HepG2 (cell line): ENCODE results near the gene KIF22. TPM values are rescaled to one million over a fixed set of nuclear protein-coding genes. Genes with fewer than 3 reads are reported as not detected.

Source experiments
- ARNT2 ChIP-seq: sonication (generic); formaldehyde crosslinking; IDR thresholded peaks from 2 replicates; pipeline ENCODE4 v1.8.0; 2022; ENCODE audit warnings: mild to moderate bottlenecking, low read depth, missing genetic modification reagents, moderate library complexity
- BRCA1 ChIP-seq: sonication (generic); formaldehyde crosslinking; IDR thresholded peaks from 2 replicates; pipeline ENCODE4 v1.4.0; 2020; ENCODE audit warnings: missing genetic modification reagents
- HNF4A ChIP-seq: sonication (generic); formaldehyde crosslinking; IDR thresholded peaks from 2 replicates; pipeline ENCODE4 v1.4.0; 2020; ENCODE audit warnings: missing genetic modification reagents
- ISL2 ChIP-seq: sonication (generic); formaldehyde crosslinking; IDR thresholded peaks from 2 replicates; pipeline ENCODE4 v1.5.0; 2020; ENCODE audit warnings: missing genetic modification reagents
- POGZ ChIP-seq: sonication (generic); formaldehyde crosslinking; IDR thresholded peaks from 2 replicates; pipeline ENCODE4 v1.4.0; 2020; ENCODE audit warnings: mild to moderate bottlenecking, missing genetic modification reagents
- POLR2A ChIP-seq, 2 experiments: IDR thresholded peaks; 2 replicates each; pipeline ENCODE4 v1.6.1; 2011; ENCODE audit warnings: low read depth in 2 of 2, low read length in 2 of 2, mild to moderate bottlenecking in 1 of 2, moderate library complexity in 1 of 2; ENCODE audit not compliant: insufficient read depth in 1 of 2
- POLR2AphosphoS5 ChIP-seq: IDR thresholded peaks from 2 replicates; pipeline ENCODE4 v1.6.1; 2012; ENCODE audit warnings: low read depth, low read length
- SRSF1 ChIP-seq: fragments of 200-400 bp; formaldehyde crosslinking; optimal IDR thresholded peaks from 2 replicates; pipeline ENCODE3; 2017; ENCODE audit warnings: mild to moderate bottlenecking, low read depth, low read length, moderate library complexity
- SRSF4 ChIP-seq: fragments of 200-400 bp; formaldehyde crosslinking; IDR thresholded peaks from one replicate; pipeline ENCODE4 v1.6.1; 2018; ENCODE audit warnings: mild to moderate bottlenecking, low read depth, low read length, moderate library complexity; ENCODE audit not compliant: poor library complexity, severe bottlenecking
- STAT5B ChIP-seq: sonication (generic); formaldehyde crosslinking; IDR thresholded peaks from 2 replicates; pipeline ENCODE4 v1.4.0; 2020; ENCODE audit warnings: missing genetic modification reagents
- TAF15 ChIP-seq: fragments of 200-400 bp; formaldehyde crosslinking; IDR thresholded peaks from one replicate; pipeline ENCODE4 v1.6.1; 2018; ENCODE audit warnings: mild to moderate bottlenecking, low read depth, low read length; ENCODE audit not compliant: poor library complexity, severe bottlenecking
- TBX2 ChIP-seq: sonication (generic); formaldehyde crosslinking; IDR thresholded peaks from 2 replicates; pipeline ENCODE4 v1.5.0; 2020; ENCODE audit warnings: missing genetic modification reagents, mild to moderate bottlenecking, borderline replicate concordance
- ZBTB34 ChIP-seq: sonication (generic); formaldehyde crosslinking; IDR thresholded peaks from 2 replicates; pipeline ENCODE4 v1.8.0; 2022; ENCODE audit warnings: mild to moderate bottlenecking, missing genetic modification reagents
- ZFY ChIP-seq: sonication (generic); formaldehyde crosslinking; IDR thresholded peaks from 2 replicates; pipeline ENCODE4 v1.4.0; 2020; ENCODE audit warnings: missing genetic modification reagents
- ZIK1 ChIP-seq: sonication (generic); formaldehyde crosslinking; IDR thresholded peaks from 2 replicates; pipeline ENCODE4 v1.5.0; 2020; ENCODE audit warnings: mild to moderate bottlenecking, low read depth, missing genetic modification reagents, borderline replicate concordance
- ZNF207 ChIP-seq: fragments of 450-650 bp; IDR thresholded peaks from 2 replicates; pipeline ENCODE4 v1.6.1; 2016; ENCODE audit warnings: antibody characterized with exemption, borderline replicate concordance
- ZNF33A ChIP-seq: sonication (generic); formaldehyde crosslinking; IDR thresholded peaks from 2 replicates; pipeline ENCODE4 v1.5.1; 2020; ENCODE audit warnings: missing genetic modification reagents, mild to moderate bottlenecking, moderate library complexity, borderline replicate concordance
- ZNF562 ChIP-seq: sonication (generic); formaldehyde crosslinking; IDR thresholded peaks from 2 replicates; pipeline ENCODE4 v1.8.0; 2022; ENCODE audit warnings: missing genetic modification reagents, borderline replicate concordance
- ZNF660 ChIP-seq: sonication (generic); formaldehyde crosslinking; IDR thresholded peaks from 2 replicates; pipeline ENCODE4 v1.5.1; 2020; ENCODE audit warnings: mild to moderate bottlenecking, low read depth, missing genetic modification reagents, borderline replicate concordance
- ZNF674 ChIP-seq: sonication (generic); formaldehyde crosslinking; IDR thresholded peaks from 2 replicates; pipeline ENCODE4 v1.5.0; 2020; ENCODE audit warnings: low read depth, mild to moderate bottlenecking, missing genetic modification reagents
- ZNF788 ChIP-seq: sonication (generic); formaldehyde crosslinking; IDR thresholded peaks from 2 replicates; pipeline ENCODE4 v1.5.0; 2020; ENCODE audit warnings: mild to moderate bottlenecking, missing genetic modification reagents, borderline replicate concordance
- ZSCAN25 ChIP-seq: sonication (generic); formaldehyde crosslinking; IDR thresholded peaks from 2 replicates; pipeline ENCODE4 v1.8.0; 2022; ENCODE audit warnings: mild to moderate bottlenecking, missing genetic modification reagents
- polyA plus RNA-seq, 8 experiments: library from polyadenylated mRNA; depleted of rRNA in 3 of 8; stranded (reverse) in 7 of 8; unstranded in 1 of 8; fragments of >200 nt; fragmentation: Illumina TruSeq in 4 of 8; extraction: Trizol in 4 of 8; gene quantifications; 2 replicates each; pipeline versions ENCODE4 v1.2.1 to v1.2.3, GENCODE V29; 2011 to 2016; ENCODE audit warnings: low read depth in 4 of 8, missing spikeins in 1 of 8, mixed read lengths in 1 of 8; ENCODE audit not compliant: insufficient read depth in 1 of 8
- total RNA-seq, 5 experiments: library from RNA; depleted of rRNA; stranded (reverse); fragments of >200 nt; fragmentation: Illumina TruSeq; extraction: Trizol; gene quantifications; 2 replicates each; pipeline ENCODE4 v1.2.3, GENCODE V29; 2016; ENCODE audit warnings: low read depth in 1 of 5
- TF ChIP-seq, protein P1 (sequence below): sonication (generic); formaldehyde crosslinking; IDR thresholded peaks from 2 replicates; pipeline ENCODE4 v1.5.0; 2020; ENCODE audit warnings: missing genetic modification reagents, mild to moderate bottlenecking, borderline replicate concordance
- TF ChIP-seq, protein P2 (sequence below): IDR thresholded peaks from 2 replicates; pipeline ENCODE4 v1.6.1; 2016; ENCODE audit warnings: missing biosample characterization, missing genetic modification reagents, low read depth
- TF ChIP-seq, protein P3 (sequence below): sonication (generic); IDR thresholded peaks from 2 replicates; pipeline ENCODE4 v1.6.1; 2016; ENCODE audit warnings: low read depth, borderline replicate concordance
- TF ChIP-seq, protein P4 (sequence below): sonication (generic); formaldehyde crosslinking; conservative IDR thresholded peaks from 2 replicates; pipeline ENCODE4 v1.8.0; 2022; ENCODE audit warnings: missing genetic modification reagents

The KIF22 gene
- total and polyA plus RNA-seq, 2 of the 13 experiments (the other 11 are each of a cell fraction or from before 2014, with no cell fraction given): 95.8 to 118 TPM

GRCh38 chr16:29784901-29785500 is 5.5 kb upstream of the KIF22 start (continued):
- TF ChIP-seq, protein P1, sequence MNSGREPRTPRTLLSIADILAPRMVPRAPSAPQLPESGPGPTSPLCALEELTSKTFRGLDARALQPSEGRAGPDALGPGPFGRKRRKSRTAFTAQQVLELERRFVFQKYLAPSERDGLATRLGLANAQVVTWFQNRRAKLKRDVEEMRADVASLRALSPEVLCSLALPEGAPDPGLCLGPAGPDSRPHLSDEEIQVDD (CRISPR knock-in tag): no peak
- no peak for TF ChIP-seq POLR2AphosphoS5
- TF ChIP-seq POLR2A (IDR thresholded peaks at IDR 0.05; ENCODE audit: insufficient read depth in 1 of 2, low read depth in 2 of 2, low read length in 2 of 2): no peak
- TF ChIP-seq ZNF674 (CRISPR knock-in tag): no peak
- TF ChIP-seq SRSF4: no peak
- peak; percentile 79 for TF ChIP-seq TBX2 (CRISPR knock-in tag)
- TF ChIP-seq, protein P2, sequence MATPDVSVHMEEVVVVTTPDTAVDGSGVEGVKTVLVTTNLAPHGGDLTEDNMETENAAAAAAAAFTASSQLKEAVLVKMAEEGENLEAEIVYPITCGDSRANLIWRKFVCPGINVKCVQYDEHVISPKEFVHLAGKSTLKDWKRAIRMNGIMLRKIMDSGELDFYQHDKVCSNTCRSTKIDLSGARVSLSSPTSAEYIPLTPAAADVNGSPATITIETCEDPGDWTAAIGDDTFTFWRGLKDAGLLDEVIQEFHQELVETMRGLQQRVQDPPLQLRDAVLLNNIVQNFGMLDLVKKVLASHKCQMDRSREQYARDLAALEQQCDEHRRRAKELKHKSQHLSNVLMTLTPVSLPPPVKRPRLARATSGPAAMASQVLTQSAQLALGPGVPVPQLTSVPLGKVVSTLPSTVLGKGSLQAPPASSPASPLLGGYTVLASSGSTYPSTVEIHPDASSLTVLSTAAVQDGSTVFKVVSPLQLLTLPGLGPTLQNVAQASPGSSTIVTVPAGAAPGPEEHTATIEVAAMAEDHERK (CRISPR knock-in tag): no peak
- TF ChIP-seq ZNF562 (CRISPR knock-in tag): no peak
- no peak for TF ChIP-seq STAT5B (CRISPR knock-in tag)
- no peak for TF ChIP-seq TAF15
- TF ChIP-seq ZBTB34 (CRISPR knock-in tag): no peak
- no peak for TF ChIP-seq ZIK1 (CRISPR knock-in tag)
- peak; percentile 75 for TF ChIP-seq POGZ (CRISPR knock-in tag)
- peak; percentile 47; the same call in 1 of the 2 replicates for TF ChIP-seq ZFY (CRISPR knock-in tag)
- TF ChIP-seq ZSCAN25: peak; percentile 72
- TF ChIP-seq, protein P3, sequence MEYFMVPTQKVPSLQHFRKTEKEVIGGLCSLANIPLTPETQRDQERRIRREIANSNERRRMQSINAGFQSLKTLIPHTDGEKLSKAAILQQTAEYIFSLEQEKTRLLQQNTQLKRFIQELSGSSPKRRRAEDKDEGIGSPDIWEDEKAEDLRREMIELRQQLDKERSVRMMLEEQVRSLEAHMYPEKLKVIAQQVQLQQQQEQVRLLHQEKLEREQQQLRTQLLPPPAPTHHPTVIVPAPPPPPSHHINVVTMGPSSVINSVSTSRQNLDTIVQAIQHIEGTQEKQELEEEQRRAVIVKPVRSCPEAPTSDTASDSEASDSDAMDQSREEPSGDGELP: no peak
- TF ChIP-seq ISL2 (CRISPR knock-in tag): no peak; the same call in 1 of the 2 replicates
- TF ChIP-seq ZNF33A: no peak
- TF ChIP-seq ZNF660 (CRISPR knock-in tag): no peak
- TF ChIP-seq, protein P4, sequence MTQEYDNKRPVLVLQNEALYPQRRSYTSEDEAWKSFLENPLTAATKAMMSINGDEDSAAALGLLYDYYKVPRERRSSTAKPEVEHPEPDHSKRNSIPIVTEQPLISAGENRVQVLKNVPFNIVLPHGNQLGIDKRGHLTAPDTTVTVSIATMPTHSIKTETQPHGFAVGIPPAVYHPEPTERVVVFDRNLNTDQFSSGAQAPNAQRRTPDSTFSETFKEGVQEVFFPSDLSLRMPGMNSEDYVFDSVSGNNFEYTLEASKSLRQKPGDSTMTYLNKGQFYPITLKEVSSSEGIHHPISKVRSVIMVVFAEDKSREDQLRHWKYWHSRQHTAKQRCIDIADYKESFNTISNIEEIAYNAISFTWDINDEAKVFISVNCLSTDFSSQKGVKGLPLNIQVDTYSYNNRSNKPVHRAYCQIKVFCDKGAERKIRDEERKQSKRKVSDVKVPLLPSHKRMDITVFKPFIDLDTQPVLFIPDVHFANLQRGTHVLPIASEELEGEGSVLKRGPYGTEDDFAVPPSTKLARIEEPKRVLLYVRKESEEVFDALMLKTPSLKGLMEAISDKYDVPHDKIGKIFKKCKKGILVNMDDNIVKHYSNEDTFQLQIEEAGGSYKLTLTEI: no peak
- TF ChIP-seq HNF4A: no peak
- TF ChIP-seq ZNF788 (CRISPR knock-in tag): peak; percentile 74; the same call in 1 of the 2 replicates
- no peak for TF ChIP-seq ARNT2 (CRISPR knock-in tag)
- TF ChIP-seq BRCA1 (CRISPR knock-in tag): no peak
- no peak for TF ChIP-seq ZNF207
- TF ChIP-seq SRSF1: no peak
